Ovary (tissue), 3 donors: Measurements from ENCODE around the gene EML1.

ENCODE experiments used
- EP300 ChIP-seq: sonication (generic); formaldehyde crosslinking; IDR thresholded peaks from one replicate; pipeline ENCODE4 v1.6.1; 2017; ENCODE audit warnings: antibody characterized with exemption
- POLR2A ChIP-seq: fragments of 450-650 bp; IDR thresholded peaks from one replicate; pipeline ENCODE4 v1.6.1; 2017; ENCODE audit warnings: antibody characterized with exemption, mild to moderate bottlenecking, moderate library complexity
- TF ChIP-seq, protein P1 (sequence below), 3 donors: fragments of 450-650 bp in 2 of 3; fragments of 200-600 bp in 1 of 3; IDR thresholded peaks; one replicate each; pipeline versions ENCODE4 v1.5.1 to v1.8.0; 2016 to 2022; ENCODE audit warnings: antibody characterized with exemption in 3 of 3, mild to moderate bottlenecking in 1 of 3
- donor health status: DM: no; HTN: no; CAD: no.

DNA sequence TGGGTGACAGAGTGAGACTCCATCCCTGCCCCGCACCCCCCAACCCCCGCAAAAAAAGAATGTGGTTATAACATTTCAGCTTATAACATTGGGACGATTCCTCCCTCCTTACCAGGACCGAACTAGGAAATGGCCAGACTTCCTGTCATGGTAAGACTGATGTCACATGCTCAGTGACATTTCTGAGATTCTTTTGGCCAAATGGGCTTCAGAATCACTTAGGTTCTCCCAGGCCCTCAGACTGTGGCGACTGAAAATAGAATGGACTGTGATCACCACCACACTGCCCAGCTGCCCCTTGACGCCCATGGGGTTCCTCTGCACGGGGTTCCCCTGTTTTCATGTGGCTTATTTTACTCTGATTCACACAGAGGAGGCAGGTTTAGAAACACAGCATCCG, 157.0 kb downstream of the EML1 start:
- TF ChIP-seq, protein P1, sequence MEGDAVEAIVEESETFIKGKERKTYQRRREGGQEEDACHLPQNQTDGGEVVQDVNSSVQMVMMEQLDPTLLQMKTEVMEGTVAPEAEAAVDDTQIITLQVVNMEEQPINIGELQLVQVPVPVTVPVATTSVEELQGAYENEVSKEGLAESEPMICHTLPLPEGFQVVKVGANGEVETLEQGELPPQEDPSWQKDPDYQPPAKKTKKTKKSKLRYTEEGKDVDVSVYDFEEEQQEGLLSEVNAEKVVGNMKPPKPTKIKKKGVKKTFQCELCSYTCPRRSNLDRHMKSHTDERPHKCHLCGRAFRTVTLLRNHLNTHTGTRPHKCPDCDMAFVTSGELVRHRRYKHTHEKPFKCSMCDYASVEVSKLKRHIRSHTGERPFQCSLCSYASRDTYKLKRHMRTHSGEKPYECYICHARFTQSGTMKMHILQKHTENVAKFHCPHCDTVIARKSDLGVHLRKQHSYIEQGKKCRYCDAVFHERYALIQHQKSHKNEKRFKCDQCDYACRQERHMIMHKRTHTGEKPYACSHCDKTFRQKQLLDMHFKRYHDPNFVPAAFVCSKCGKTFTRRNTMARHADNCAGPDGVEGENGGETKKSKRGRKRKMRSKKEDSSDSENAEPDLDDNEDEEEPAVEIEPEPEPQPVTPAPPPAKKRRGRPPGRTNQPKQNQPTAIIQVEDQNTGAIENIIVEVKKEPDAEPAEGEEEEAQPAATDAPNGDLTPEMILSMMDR (IDR thresholded peaks at IDR 0.05), result no peak
- TF ChIP-seq POLR2A (no peak), EP300 (no peak)
